Measurements from ENCODE around the gene DEDD2.

The DEDD2 gene

GRCh38 chr19:42226886-42227285 lies 9.4 kb upstream of the DEDD2 start:
- DNase-seq = no peak

GRCh38 chr19:42225718-42226292 lies 8.3 kb upstream of the DEDD2 start:
- no peak for DNase-seq

GRCh38 chr19:42224940-42225717 lies 7.7 kb upstream of the DEDD2 start:
- no peak for DNase-seq

- no peak for DNase-seq
Measured at GRCh38 chr19:42220751-42221097, 3.2 kb upstream of the DEDD2 start.

- peak; percentile 49 for DNase-seq
Measured at GRCh38 chr19:42219812-42220750, 2.6 kb upstream of the DEDD2 start, which contains the start of gene ZNF526. TSS of gene ZNF526 (plus strand) at chr19:42220312. CDS start at chr19:42224404, 4,092 bp downstream.

- DNase-seq = no peak
Measured at GRCh38 chr19:42216653-42217519, 591 bp downstream of the DEDD2 start.

- DNase-seq = no peak
Measured at GRCh38 chr19:42214810-42215485, 2.5 kb downstream of the DEDD2 start.

- DNase-seq = no peak
Measured at GRCh38 chr19:42212886-42213285, 4.6 kb downstream of the DEDD2 start.

- no peak for DNase-seq
Measured at GRCh38 chr19:42208612-42209011, 8.9 kb downstream of the DEDD2 start.

- DNase-seq = no peak
Measured at GRCh38 chr19:42207767-42208271, 9.7 kb downstream of the DEDD2 start.

- no peak for DNase-seq
Measured at GRCh38 chr19:42206871-42207755, 10.4 kb downstream of the DEDD2 start.

GRCh38 chr19:42204664-42205063 lies 12.8 kb downstream of the DEDD2 start:
- DNase-seq = no peak

- no peak for DNase-seq
Measured at GRCh38 chr19:42203700-42204099, 13.8 kb downstream of the DEDD2 start.

GRCh38 chr19:42202290-42202880 lies 15.1 kb downstream of the DEDD2 start:
- no peak for DNase-seq

- peak; percentile 90 for DNase-seq
Measured at GRCh38 chr19:42201489-42202289, 15.8 kb downstream of the DEDD2 start.

- no peak for DNase-seq
Measured at GRCh38 chr19:42200116-42200715, 17.3 kb downstream of the DEDD2 start.

- DNase-seq = peak; percentile 59
Measured at GRCh38 chr19:42199440-42200115, 17.9 kb downstream of the DEDD2 start.

Measured in SIG-M5 (cell line).